GM21526 (cell line): ENCODE results near the gene LARGE1.

Experiments used
- ATAC-seq: cut with Tn5 transposase; IDR thresholded peaks from one replicate; pipeline ENCODE4 v1.9.1; 2021; ENCODE audit warnings: moderate library complexity; ENCODE audit not compliant: unreplicated experiment, low FRiP score

The LARGE1 gene

GRCh38 chr22:33687464-33687863, 232.8 kb downstream of the LARGE1 start:
- ATAC-seq = no peak

GRCh38 chr22:33684087-33684486, 236.2 kb downstream of the LARGE1 start:
- no peak for ATAC-seq

- ATAC-seq = no peak
Observed at GRCh38 chr22:33682927-33683326, 237.3 kb downstream of the LARGE1 start.

GRCh38 chr22:33680632-33681031, 239.6 kb downstream of the LARGE1 start:
- ATAC-seq = no peak

GRCh38 chr22:33678523-33678922, 241.8 kb downstream of the LARGE1 start:
- ATAC-seq = no peak

- no peak for ATAC-seq
Observed at GRCh38 chr22:33677536-33677935, 242.7 kb downstream of the LARGE1 start.

- ATAC-seq = no peak
Observed at GRCh38 chr22:33674357-33674756, 245.9 kb downstream of the LARGE1 start.

- ATAC-seq = no peak
Observed at GRCh38 chr22:33669746-33670145, 250.5 kb downstream of the LARGE1 start.

GRCh38 chr22:33666961-33667619, 253.2 kb downstream of the LARGE1 start:
- ATAC-seq = no peak

GRCh38 chr22:33666279-33666960, 253.9 kb downstream of the LARGE1 start:
- ATAC-seq = no peak

- ATAC-seq = no peak
Observed at GRCh38 chr22:33659448-33659847, 260.8 kb downstream of the LARGE1 start.

- no peak for ATAC-seq
Observed at GRCh38 chr22:33658775-33659174, 261.5 kb downstream of the LARGE1 start.

- ATAC-seq = no peak
Observed at GRCh38 chr22:33657670-33658069, 262.6 kb downstream of the LARGE1 start.

GRCh38 chr22:33656808-33657628, 263.3 kb downstream of the LARGE1 start:
- ATAC-seq = no peak

GRCh38 chr22:33654173-33654895, 265.9 kb downstream of the LARGE1 start:
- no peak for ATAC-seq

GRCh38 chr22:33653532-33654063, 266.7 kb downstream of the LARGE1 start:
- ATAC-seq = no peak

- no peak for ATAC-seq
Observed at GRCh38 chr22:33652615-33653014, 267.7 kb downstream of the LARGE1 start.

GRCh38 chr22:33650244-33650643, 270.0 kb downstream of the LARGE1 start:
- ATAC-seq = no peak

GRCh38 chr22:33648478-33648877, 271.8 kb downstream of the LARGE1 start:
- ATAC-seq = no peak

- no peak for ATAC-seq
Observed at GRCh38 chr22:33640900-33641299, 279.4 kb downstream of the LARGE1 start.
